ENCODE results near the gene TRERF1. TPM values are rescaled to one million over a fixed set of nuclear protein-coding genes. Genes with fewer than 3 reads are reported as not detected.

Gene TRERF1
- total RNA-seq, 5 donors from 2014 or later (not counting 1 experiment from before 2014, with no cell fraction given), result 20.5 to 52.2 (median 25.6) TPM

GRCh38 chr6:42251500-42251899, 200.2 kb downstream of the TRERF1 start:
- POLR2A ChIA-PET, result no interaction called here
- Mint-ChIP-seq H3K27me3 (no peaks in the 10 kb centered on the region), H3K4me3 (no peak overlapping the region), H3K27ac (no peak overlapping the region), H3K36me3 (peaks cover 74% of the 10 kb centered on the region), H3K4me1 (peaks cover 0 to 2% (median 0%) of the 10 kb centered on the region in 3 donors), H3K9me3 (no peaks in the 10 kb centered on the region)
- CTCF ChIA-PET, result no interaction called here
- no peaks in the 10 kb centered on the region for H3K4me1 ChIP-seq (ENCODE audit: control insufficient read depth in 1 of 2, extremely low read depth in 1 of 2, insufficient read depth in 2 of 2, low read length in 2 of 2)
- peaks cover 6 to 85% of the 10 kb centered on the region in 2 donors for H3K36me3 ChIP-seq (ENCODE audit: control insufficient read depth in 2 of 2, extremely low read depth in 1 of 2, insufficient read depth in 1 of 2, low read length in 1 of 2)
- ATAC-seq (replicated peaks in 1 of 4) (no peak), DNase-seq (no peak)
- H3K9me3 ChIP-seq, result no peaks in the 10 kb centered on the region
- no peak overlapping the region for H3K4me3 ChIP-seq (ENCODE audit: control insufficient read depth in 1 of 2, extremely low read depth in 1 of 2, low read length in 1 of 2)
- WGBS (ENCODE audit: insufficient coverage), result 100% methylated on average over 1 of the region's 1 CpG
- no peaks in the 10 kb centered on the region for H3K27me3 ChIP-seq (replicated peaks in 1 of 2; ENCODE audit: control insufficient read depth in 2 of 2, extremely low read depth in 1 of 2, insufficient read depth in 2 of 2, low read length in 1 of 2)
- H3K27ac ChIP-seq (ENCODE audit: low read length), result no peak overlapping the region

DNA sequence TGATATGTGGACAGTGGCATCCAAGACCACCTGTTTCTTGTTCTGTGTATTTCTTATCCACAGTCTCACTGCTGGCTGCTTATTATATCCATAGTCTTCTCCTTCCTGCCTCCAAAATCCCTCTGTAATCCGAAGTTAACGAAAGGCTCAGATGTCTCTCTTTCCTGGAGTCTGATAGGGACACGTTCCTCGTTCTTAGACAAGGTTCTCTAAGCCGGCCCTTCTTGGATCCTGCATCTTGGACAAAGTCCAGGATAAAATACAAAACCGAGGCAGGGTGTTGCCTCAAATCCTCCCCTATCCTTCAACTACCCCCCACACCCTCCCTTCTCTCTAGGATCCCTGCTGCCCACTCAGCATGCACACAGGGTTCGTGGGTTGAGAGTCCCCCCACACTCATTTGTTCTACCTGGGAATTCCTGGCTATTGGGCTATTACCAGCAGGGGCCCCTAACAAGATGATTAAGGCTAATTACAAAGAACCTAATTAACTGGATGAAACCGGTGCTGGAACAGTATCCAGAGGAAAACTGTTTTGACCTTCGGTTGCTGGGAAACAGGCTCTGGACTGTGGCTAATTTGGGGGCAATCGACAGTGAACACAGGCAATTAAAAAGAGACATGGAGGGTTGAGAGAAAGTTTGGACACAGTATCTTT, 201.3 kb downstream of the TRERF1 start:
- Histone ChIP-seq H3K36me3 (ENCODE audit: control insufficient read depth in 2 of 2, extremely low read depth in 1 of 2, insufficient read depth in 1 of 2, low read length in 1 of 2) (peaks cover 11 to 85% of the 10 kb centered on the region in 2 donors), H3K4me3 (ENCODE audit: control insufficient read depth in 1 of 2, extremely low read depth in 1 of 2, low read length in 1 of 2) (no peak overlapping the region), H3K4me1 (ENCODE audit: control insufficient read depth in 1 of 2, extremely low read depth in 1 of 2, insufficient read depth in 2 of 2, low read length in 2 of 2) (no peaks in the 10 kb centered on the region), H3K27me3 (replicated peaks in 1 of 2; ENCODE audit: control insufficient read depth in 2 of 2, extremely low read depth in 1 of 2, insufficient read depth in 2 of 2, low read length in 1 of 2) (no peaks in the 10 kb centered on the region), H3K27ac (ENCODE audit: low read length) (no peak overlapping the region), H3K9me3 (no peaks in the 10 kb centered on the region)
- over 99% methylated on average over 8 of the region's 10 CpGs for WGBS (ENCODE audit: insufficient coverage)
- Mint-ChIP-seq H3K4me3 (no peak overlapping the region), H3K36me3 (peaks cover 77% of the 10 kb centered on the region), H3K27ac (no peak overlapping the region), H3K9me3 (no peaks in the 10 kb centered on the region), H3K27me3 (no peaks in the 10 kb centered on the region), H3K4me1 (peaks cover 0 to 2% (median 0%) of the 10 kb centered on the region in 3 donors)
- ChIA-PET CTCF (no interaction called here), POLR2A (interaction anchor here in 1 of 2 donors (0.6 kb wide), 1 partner anchor 27 kb away, joined by 4 read pairs; no protein-coding TSS in a partner anchor)
- ATAC-seq (replicated peaks in 1 of 4) (no peak), DNase-seq (no peak)

DNA sequence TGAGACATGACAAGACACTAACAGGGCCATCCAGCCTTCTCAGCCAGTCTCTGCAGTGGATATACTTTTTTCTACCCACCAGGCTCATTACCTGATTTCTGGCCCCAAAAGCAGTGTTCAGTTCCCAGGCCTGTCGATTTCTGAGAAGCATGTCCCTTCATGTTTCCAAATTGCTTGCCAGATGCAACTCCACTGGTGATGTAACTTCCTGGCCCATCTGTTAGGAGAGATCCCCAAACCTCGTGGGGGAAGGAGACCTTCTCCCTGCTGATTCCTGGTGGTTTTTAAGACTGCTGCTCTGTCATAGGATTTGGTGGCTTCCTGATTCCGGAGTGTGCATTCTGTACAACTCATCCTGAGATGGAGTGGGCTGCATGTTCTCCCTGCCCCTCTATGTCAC, 202.4 kb downstream of the TRERF1 start:
- no peaks in the 10 kb centered on the region for H3K9me3 ChIP-seq
- H3K36me3 ChIP-seq (ENCODE audit: control insufficient read depth in 2 of 2, extremely low read depth in 1 of 2, insufficient read depth in 1 of 2, low read length in 1 of 2), result peaks cover 11 to 83% of the 10 kb centered on the region in 2 donors
- Mint-ChIP-seq H3K4me3 (no peak overlapping the region), H3K27me3 (no peaks in the 10 kb centered on the region), H3K27ac (no peak overlapping the region), H3K4me1 (peaks cover 0 to 2% (median 0%) of the 10 kb centered on the region in 3 donors), H3K36me3 (peaks cover 77% of the 10 kb centered on the region), H3K9me3 (no peaks in the 10 kb centered on the region)
- ATAC-seq (replicated peaks in 1 of 4) (no peak), DNase-seq (no peak)
- 93% methylated on average over 3 of the region's 3 CpGs for WGBS (ENCODE audit: insufficient coverage)
- no peaks in the 10 kb centered on the region for H3K4me1 ChIP-seq (ENCODE audit: control insufficient read depth in 1 of 2, extremely low read depth in 1 of 2, insufficient read depth in 2 of 2, low read length in 2 of 2)
- ChIA-PET CTCF (no interaction called here), POLR2A (no interaction called here)
- H3K4me3 ChIP-seq (ENCODE audit: control insufficient read depth in 1 of 2, extremely low read depth in 1 of 2, low read length in 1 of 2), result no peak overlapping the region
- H3K27ac ChIP-seq (ENCODE audit: low read length), result no peak overlapping the region
- H3K27me3 ChIP-seq (replicated peaks in 1 of 2; ENCODE audit: control insufficient read depth in 2 of 2, extremely low read depth in 1 of 2, insufficient read depth in 2 of 2, low read length in 1 of 2), result no peaks in the 10 kb centered on the region

- ChIA-PET POLR2A (no interaction called here), CTCF (no interaction called here)
- H3K4me1 ChIP-seq (ENCODE audit: control insufficient read depth in 1 of 2, extremely low read depth in 1 of 2, insufficient read depth in 2 of 2, low read length in 2 of 2), result no peaks in the 10 kb centered on the region
- no peak overlapping the region for H3K4me3 Mint-ChIP-seq
- ATAC-seq (replicated peaks in 1 of 4) (no peak), DNase-seq (no peak)
- H3K4me1 Mint-ChIP-seq, result peaks cover 0 to 6% (median 0%) of the 10 kb centered on the region in 3 donors
- no peaks in the 10 kb centered on the region for H3K27me3 ChIP-seq (replicated peaks in 1 of 2; ENCODE audit: control insufficient read depth in 2 of 2, extremely low read depth in 1 of 2, insufficient read depth in 2 of 2, low read length in 1 of 2)
- no peaks in the 10 kb centered on the region for H3K9me3 ChIP-seq
- H3K9me3 Mint-ChIP-seq, result no peaks in the 10 kb centered on the region
- no peak overlapping the region for H3K27ac Mint-ChIP-seq
- H3K36me3 Mint-ChIP-seq, result peaks cover 49% of the 10 kb centered on the region
- 100% methylated on average over 11 of the region's 11 CpGs for WGBS (ENCODE audit: insufficient coverage)
- no peaks in the 10 kb centered on the region for H3K27me3 Mint-ChIP-seq
- H3K27ac ChIP-seq (ENCODE audit: low read length), result no peak overlapping the region
- peaks cover 9 to 73% of the 10 kb centered on the region in 2 donors for H3K36me3 ChIP-seq (ENCODE audit: control insufficient read depth in 2 of 2, extremely low read depth in 1 of 2, insufficient read depth in 1 of 2, low read length in 1 of 2)
- H3K4me3 ChIP-seq (ENCODE audit: control insufficient read depth in 1 of 2, extremely low read depth in 1 of 2, low read length in 1 of 2), result no peak overlapping the region
Measured at GRCh38 chr6:42243046-42243445, 208.7 kb downstream of the TRERF1 start.

- H3K4me1 ChIP-seq (ENCODE audit: control insufficient read depth in 1 of 2, extremely low read depth in 1 of 2, insufficient read depth in 2 of 2, low read length in 2 of 2), result no peaks in the 10 kb centered on the region
- H3K9me3 Mint-ChIP-seq, result no peaks in the 10 kb centered on the region
- ChIA-PET POLR2A (no interaction called here), CTCF (no interaction called here)
- H3K4me3 Mint-ChIP-seq, result no peak overlapping the region
- no peak for ATAC-seq (replicated peaks in 1 of 4)
- WGBS (ENCODE audit: insufficient coverage), result 100% methylated on average over 1 of the region's 5 CpGs
- H3K36me3 ChIP-seq (ENCODE audit: control insufficient read depth in 2 of 2, extremely low read depth in 1 of 2, insufficient read depth in 1 of 2, low read length in 1 of 2), result peaks cover 9 to 70% of the 10 kb centered on the region in 2 donors
- H3K36me3 Mint-ChIP-seq, result peaks cover 40% of the 10 kb centered on the region
- H3K9me3 ChIP-seq, result no peaks in the 10 kb centered on the region
- H3K27ac Mint-ChIP-seq, result no peak overlapping the region
- H3K27me3 ChIP-seq (replicated peaks in 1 of 2; ENCODE audit: control insufficient read depth in 2 of 2, extremely low read depth in 1 of 2, insufficient read depth in 2 of 2, low read length in 1 of 2), result no peaks in the 10 kb centered on the region
- DNase-seq, result no peak
- no peak overlapping the region for H3K27ac ChIP-seq (ENCODE audit: low read length)
- peaks cover 0 to 6% (median 0%) of the 10 kb centered on the region in 3 donors for H3K4me1 Mint-ChIP-seq
- no peak overlapping the region for H3K4me3 ChIP-seq (ENCODE audit: control insufficient read depth in 1 of 2, extremely low read depth in 1 of 2, low read length in 1 of 2)
- H3K27me3 Mint-ChIP-seq, result no peaks in the 10 kb centered on the region
Measured at GRCh38 chr6:42241915-42242314, 209.8 kb downstream of the TRERF1 start.

GRCh38 chr6:42239736-42240375, 211.9 kb downstream of the TRERF1 start:
- Histone ChIP-seq H3K9me3 (no peaks in the 10 kb centered on the region), H3K36me3 (ENCODE audit: control insufficient read depth in 2 of 2, extremely low read depth in 1 of 2, insufficient read depth in 1 of 2, low read length in 1 of 2) (peaks cover 4 to 65% of the 10 kb centered on the region in 2 donors), H3K4me1 (ENCODE audit: control insufficient read depth in 1 of 2, extremely low read depth in 1 of 2, insufficient read depth in 2 of 2, low read length in 2 of 2) (no peaks in the 10 kb centered on the region), H3K27me3 (replicated peaks in 1 of 2; ENCODE audit: control insufficient read depth in 2 of 2, extremely low read depth in 1 of 2, insufficient read depth in 2 of 2, low read length in 1 of 2) (no peaks in the 10 kb centered on the region), H3K27ac (ENCODE audit: low read length) (no peak overlapping the region), H3K4me3 (ENCODE audit: control insufficient read depth in 1 of 2, extremely low read depth in 1 of 2, low read length in 1 of 2) (no peak overlapping the region)
- Mint-ChIP-seq H3K36me3 (peaks cover 42% of the 10 kb centered on the region), H3K4me3 (no peak overlapping the region), H3K27ac (no peak overlapping the region), H3K27me3 (no peaks in the 10 kb centered on the region), H3K4me1 (peaks cover 0 to 6% (median 0%) of the 10 kb centered on the region in 3 donors), H3K9me3 (no peaks in the 10 kb centered on the region)
- ChIA-PET CTCF (interaction anchor here in 1 of 2 donors (1.5 kb wide), 1 partner anchor 308 kb away, joined by 4 read pairs; no protein-coding TSS in a partner anchor), POLR2A (interaction anchor here in 1 of 2 donors (0.7 kb wide), 1 partner anchor 1238 kb away, joined by 3 read pairs; no protein-coding TSS in a partner anchor)
- 100% methylated on average over 6 of the region's 7 CpGs for WGBS (ENCODE audit: insufficient coverage)
- no peak for DNase-seq
- no peak for ATAC-seq (replicated peaks in 1 of 4)
